GM10266 (cell line): Measurements from ENCODE around the gene NSFL1C.
A peak's percentile ranks its signal among the peaks of the same experiment; 100 is the strongest.

Experiments
- DNase-seq: peaks from one replicate; pipeline ENCODE4 v3.0.0; 2012; ENCODE audit errors: extremely low spot score
- TF ChIP-seq, protein P1 (sequence below): IDR thresholded peaks from 2 replicates; pipeline ENCODE4 v1.5.1; 2012; ENCODE audit warnings: mild to moderate bottlenecking, low read depth; ENCODE audit not compliant: control insufficient read depth, insufficient read depth; ENCODE audit errors: missing control alignments

The NSFL1C gene

GRCh38 chr20:1397710-1398109 lies 68.9 kb downstream of the NSFL1C start:
- TF ChIP-seq, protein P1, sequence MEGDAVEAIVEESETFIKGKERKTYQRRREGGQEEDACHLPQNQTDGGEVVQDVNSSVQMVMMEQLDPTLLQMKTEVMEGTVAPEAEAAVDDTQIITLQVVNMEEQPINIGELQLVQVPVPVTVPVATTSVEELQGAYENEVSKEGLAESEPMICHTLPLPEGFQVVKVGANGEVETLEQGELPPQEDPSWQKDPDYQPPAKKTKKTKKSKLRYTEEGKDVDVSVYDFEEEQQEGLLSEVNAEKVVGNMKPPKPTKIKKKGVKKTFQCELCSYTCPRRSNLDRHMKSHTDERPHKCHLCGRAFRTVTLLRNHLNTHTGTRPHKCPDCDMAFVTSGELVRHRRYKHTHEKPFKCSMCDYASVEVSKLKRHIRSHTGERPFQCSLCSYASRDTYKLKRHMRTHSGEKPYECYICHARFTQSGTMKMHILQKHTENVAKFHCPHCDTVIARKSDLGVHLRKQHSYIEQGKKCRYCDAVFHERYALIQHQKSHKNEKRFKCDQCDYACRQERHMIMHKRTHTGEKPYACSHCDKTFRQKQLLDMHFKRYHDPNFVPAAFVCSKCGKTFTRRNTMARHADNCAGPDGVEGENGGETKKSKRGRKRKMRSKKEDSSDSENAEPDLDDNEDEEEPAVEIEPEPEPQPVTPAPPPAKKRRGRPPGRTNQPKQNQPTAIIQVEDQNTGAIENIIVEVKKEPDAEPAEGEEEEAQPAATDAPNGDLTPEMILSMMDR, result no peak
- DNase-seq, result no peak

DNA sequence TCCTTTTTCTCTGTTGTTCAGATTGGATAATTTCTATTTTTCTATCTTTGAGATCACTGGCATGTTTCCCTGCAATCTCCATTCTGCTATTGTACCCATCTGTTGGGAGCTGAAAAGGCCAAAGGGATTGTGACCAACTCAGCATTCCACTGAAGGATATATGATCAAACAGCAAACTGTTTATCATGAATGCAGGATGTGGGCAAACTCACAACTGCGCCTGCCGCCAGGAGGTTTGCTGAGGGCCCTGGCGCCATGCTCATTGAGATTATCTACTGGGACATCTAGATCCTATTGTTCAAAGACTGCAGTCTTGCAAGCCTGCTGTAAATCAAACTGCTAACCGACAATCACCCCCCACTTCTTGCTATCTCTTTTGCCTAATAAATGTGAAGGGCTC lies 69.9 kb downstream of the NSFL1C start:
- TF ChIP-seq, protein P1, result no peak

GRCh38 chr20:1396264-1396663 lies 70.4 kb downstream of the NSFL1C start:
- TF ChIP-seq, protein P1, result no peak
- no peak for DNase-seq

More for the DNA sequence above, 69.9 kb downstream of the NSFL1C start:
- no peak for DNase-seq

GRCh38 chr20:1394686-1395085 lies 72.0 kb downstream of the NSFL1C start:
- TF ChIP-seq, protein P1, result no peak
- DNase-seq, result no peak

DNA sequence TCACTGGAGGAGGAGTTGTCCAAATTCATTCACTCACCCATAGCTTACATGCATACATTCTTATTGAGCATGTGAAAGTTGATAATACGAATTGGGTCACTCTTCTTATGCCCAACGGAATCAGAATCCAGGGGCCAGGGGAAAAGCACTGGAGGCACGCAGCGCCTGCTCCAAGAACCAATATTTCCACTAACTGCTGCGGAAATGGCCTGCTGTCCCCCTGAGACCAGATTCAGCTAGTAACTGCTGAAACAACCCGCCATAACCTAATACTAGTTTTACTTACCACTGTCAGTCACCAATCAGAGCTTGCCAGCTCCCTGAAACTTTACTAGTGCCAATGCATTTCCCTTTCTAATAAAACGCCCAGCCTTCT lies 73.2 kb downstream of the NSFL1C start:
- DNase-seq, result no peak
- TF ChIP-seq, protein P1, result no peak

- TF ChIP-seq, protein P1, result peak; percentile 8
- peak; percentile 91 for DNase-seq
Measured at GRCh38 chr20:1392693-1393506, 73.7 kb downstream of the NSFL1C start, which contains the start of gene FKBP1A. Gene FKBP1A (minus strand): TSS chr20:1393054. CDS start chr20:1392998, 56 bp downstream.

DNA sequence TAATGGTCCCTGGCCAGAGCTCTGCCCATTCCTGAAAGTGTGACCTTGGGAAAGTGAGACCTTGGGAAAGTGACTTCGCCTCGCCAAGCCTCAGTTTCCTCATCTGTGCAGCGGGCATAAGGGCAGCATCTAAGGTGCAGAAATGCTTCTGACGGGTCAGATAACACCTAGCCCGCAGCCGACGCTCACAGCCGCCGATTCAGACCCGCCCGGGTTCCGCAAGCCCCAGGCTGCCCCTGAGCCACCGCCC lies 74.3 kb downstream of the NSFL1C start:
- peak; percentile 21 for DNase-seq
- TF ChIP-seq, protein P1, result no peak
